A549 (cell line): ENCODE results near the gene TSSK6. TPM values are rescaled to one million over a fixed set of nuclear protein-coding genes. Genes with fewer than 3 reads are reported as not detected.

Experiments used
- ATAC-seq, 2 experiments: fragments of 200-7000 bp in 1 of 2; fragments of >200 bp in 1 of 2; cut with Nextera tagmentation in 1 of 2; cut with Tn5 transposase in 1 of 2; 3 replicates each; pipeline versions ENCODE4 v1.8.0 to v1.9.1; 2018 to 2020; ENCODE audit warnings: mild to moderate bottlenecking in 1 of 2, moderate library complexity in 1 of 2
- CTCF ChIA-PET: fragments of 300-600 bp; sonication (Branson Sonifier 250); formaldehyde crosslinking; extraction: SDS; loops from one replicate; lab custom pipeline; 2021; ENCODE audit warnings: antibody characterized with exemption, inconsistent platforms; lab: Yijun Ruan, JAX
- POLR2A ChIA-PET: fragments of 350-600 bp; formaldehyde crosslinking; extraction: SDS; loops from one replicate; lab custom pipeline; 2021; ENCODE audit warnings: antibody characterized with exemption, inconsistent platforms; lab: Yijun Ruan, JAX
- DNase-seq, 2 experiments: peaks; one replicate each; pipeline versions ENCODE4 v3.0.0 to v3.0.0-alpha.2; 2011 to 2016; ENCODE audit warnings: low read depth in 1 of 2, low spot score in 1 of 2
- FAIRE-seq: peaks from 2 replicates; lab custom pipeline; 2011; peaks lifted over from hg19 to GRCh38; lab: Jason Lieb, UNC
- H3K27ac ChIP-seq, 2 experiments: fragments of >200 bp; sonication (Bioruptor Twin); formaldehyde crosslinking; 3 replicates each; pipeline ENCODE4 v1.5.1; 2016 to 2017
- H3K4me1 ChIP-seq: fragments of >200 bp; sonication (Bioruptor Twin); formaldehyde crosslinking; 3 replicates; pipeline ENCODE4 v1.6.1; 2016
- H3K4me2 ChIP-seq: fragments of >200 bp; sonication (Bioruptor Twin); formaldehyde crosslinking; 3 replicates; pipeline ENCODE4 v1.6.1; 2016
- H3K4me3 ChIP-seq: fragments of >200 bp; sonication (Bioruptor Twin); formaldehyde crosslinking; 3 replicates; pipeline ENCODE4 v1.5.1; 2016
- H3K9me3 ChIP-seq: fragments of >200 bp; sonication (Bioruptor Twin); formaldehyde crosslinking; 3 replicates; pipeline ENCODE4 v1.6.1; 2016
- BCL3 ChIP-seq: fragments of >200 bp; sonication (Bioruptor Twin); formaldehyde crosslinking; IDR thresholded peaks from 3 replicates; pipeline ENCODE4 v1.6.1; 2016
- CTCF ChIP-seq: fragments of >200 bp; sonication (Bioruptor Twin); formaldehyde crosslinking; IDR thresholded peaks from 3 replicates; pipeline ENCODE4 v1.5.1; 2016
- E2F6 ChIP-seq: IDR thresholded peaks from 2 replicates; pipeline ENCODE4 v1.6.1; 2012; ENCODE audit warnings: low read depth, borderline replicate concordance
- EHMT2 ChIP-seq: fragments of 200-600 bp; sonication (generic); IDR thresholded peaks from 2 replicates; pipeline ENCODE4 v1.6.1; 2016; ENCODE audit warnings: antibody characterized with exemption, low read depth, mild to moderate bottlenecking, moderate library complexity
- EP300 ChIP-seq, 2 experiments: fragments of >200 bp; sonication (Bioruptor Twin); formaldehyde crosslinking; IDR thresholded peaks; 2 replicates in 1 of 2; 3 replicates in 1 of 2; pipeline ENCODE4 v1.6.1; 2016 to 2017
- ESRRA ChIP-seq: fragments of 150-350 bp; IDR thresholded peaks from 2 replicates; pipeline ENCODE4 v1.6.1; 2014; ENCODE audit warnings: mild to moderate bottlenecking, low read length, borderline replicate concordance
- HOXA7 ChIP-seq: fragments of 250-450 bp; sonication (Bioruptor Pico); IDR thresholded peaks from 2 replicates; pipeline ENCODE4 v1.5.0; 2020; ENCODE audit warnings: mild to moderate bottlenecking, moderate library complexity
- HOXB13 ChIP-seq: fragments of 250-450 bp; sonication (Bioruptor Pico); IDR thresholded peaks from 2 replicates; pipeline ENCODE4 v1.5.0; 2020; ENCODE audit warnings: low read depth, mild to moderate bottlenecking, moderate library complexity
- JUNB ChIP-seq: fragments of >200 bp; sonication (Bioruptor Twin); formaldehyde crosslinking; IDR thresholded peaks from 2 replicates; pipeline ENCODE4 v1.6.1; 2016
- MAFK ChIP-seq: fragments of 450-650 bp; IDR thresholded peaks from 2 replicates; pipeline ENCODE4 v1.6.1; 2014; ENCODE audit not compliant: partially characterized antibody
- MAZ ChIP-seq: fragments of 150-350 bp; IDR thresholded peaks from 2 replicates; pipeline ENCODE4 v1.6.1; 2014; ENCODE audit warnings: antibody characterized with exemption, low read depth, low read length, borderline replicate concordance
- NPAS2 ChIP-seq: fragments of 250-450 bp; sonication (Bioruptor Pico); IDR thresholded peaks from 2 replicates; pipeline ENCODE4 v1.8.0; 2022; ENCODE audit warnings: mild to moderate bottlenecking, moderate library complexity, borderline replicate concordance
- NR3C1 ChIP-seq: fragments of >200 bp; sonication (Bioruptor Twin); formaldehyde crosslinking; IDR thresholded peaks from 3 replicates; pipeline ENCODE4 v1.6.1; 2017
- POLR2A ChIP-seq: IDR thresholded peaks from 2 replicates; pipeline ENCODE4 v1.6.1; 2012; ENCODE audit warnings: mild to moderate bottlenecking, low read length
- POLR2AphosphoS2 ChIP-seq: conservative IDR thresholded peaks from 2 replicates; pipeline ENCODE4 v1.6.1; 2012; ENCODE audit warnings: low read length, improper control_type of control experiment, inconsistent platforms
- RCOR1 ChIP-seq: fragments of 150-350 bp; IDR thresholded peaks from 2 replicates; pipeline ENCODE4 v1.6.1; 2014; ENCODE audit warnings: antibody characterized with exemption, low read length, low read depth
- REST ChIP-seq: fragments of 200-600 bp; sonication (generic); IDR thresholded peaks from 2 replicates; pipeline ENCODE4 v1.6.1; 2016; ENCODE audit warnings: antibody characterized with exemption, mild to moderate bottlenecking, moderate library complexity
- RNF2 ChIP-seq: fragments of 200-600 bp; sonication (generic); IDR thresholded peaks from 2 replicates; pipeline ENCODE4 v1.6.1; 2016; ENCODE audit warnings: low read depth, mild to moderate bottlenecking, antibody characterized with exemption, moderate library complexity, borderline replicate concordance
- SREBF2 ChIP-seq: fragments of 450-650 bp; IDR thresholded peaks from 2 replicates; pipeline ENCODE4 v1.6.1; 2014; ENCODE audit warnings: mild to moderate bottlenecking, moderate library complexity
- ZNF302 ChIP-seq: fragments of 250-450 bp; sonication (Bioruptor Pico); IDR thresholded peaks from 2 replicates; pipeline ENCODE4 v1.9.0; 2021; ENCODE audit warnings: inconsistent platforms, mild to moderate bottlenecking, moderate library complexity
- WGBS: methylation state at CpG from one replicate; pipeline ENCODE4 v1.1.6; 2017; ENCODE audit errors: missing lambda C conversion rate; 5-methylcytosine and 5-hydroxymethylcytosine counted together
- polyA plus RNA-seq, 4 experiments: library from polyadenylated mRNA; depleted of rRNA in 3 of 4; stranded (reverse); fragments of >200 nt; fragmentation: RNase III in 1 of 4; extraction: RNeasy Plus Mini Kit Qiagen cat#74134 plus additional on column Dnase treatment in 1 of 4; gene quantifications; 2 replicates in 3 of 4; 3 replicates in 1 of 4; pipeline ENCODE4 v1.2.3, GENCODE V29; 2011 to 2017

TSSK6 gene
- polyA plus RNA-seq, 2 of the 4 experiments (the other 2 are of a cell fraction): 1.4 to 1.8 TPM

GRCh38 chr19:19529783-19530422, 14.6 kb upstream of the TSSK6 start (continued):
- TF ChIP-seq MAFK (no peak), NR3C1 (no peak), ESRRA (no peak), RCOR1 (no peak)

- ATAC-seq: no peak
- H3K9me3 ChIP-seq: no peaks in the 10 kb centered on the region
- no peak for FAIRE-seq
These were observed 13.6 kb upstream of the TSSK6 start, which contains the start of gene YJEFN3 for GRCh38 chr19:19528721-19529490. YJEFN3 (plus strand) TSS chr19:19528911; CDS start chr19:19528933, 22 bp downstream.

More at GRCh38 chr19:19528721-19529490, 13.6 kb upstream of the TSSK6 start, which contains the start of gene YJEFN3:
- Histone ChIP-seq H3K4me1 (no peaks in the 10 kb centered on the region), H3K4me2 (no peak within 1 kb of the TSS)
- 91% methylated on average over 28 of the region's 50 CpGs for WGBS
- ChIA-PET CTCF (interaction anchor here (2.3 to 6.4 kb wide), 2 partner anchors 24 to 115 kb away, joined by 11 to 79 read pairs; partner anchors contain the start of gene GMIP), POLR2A (no interaction called here)
- no peak for TF ChIP-seq BCL3
- no peak for TF ChIP-seq NPAS2 (CRISPR knock-in tag)
- no peak for TF ChIP-seq REST
- TF ChIP-seq JUNB: no peak
- no peak for TF ChIP-seq HOXA7
- TF ChIP-seq SREBF2: no peak
- no peak for TF ChIP-seq E2F6
- TF ChIP-seq EP300 (IDR thresholded peaks at IDR 0.05): no peak
- no peak for TF ChIP-seq MAFK
- no peak for TF ChIP-seq RNF2
- TF ChIP-seq HOXB13 (CRISPR knock-in tag): no peak
- TF ChIP-seq NR3C1: no peak
- TF ChIP-seq POLR2A: no peak
- TF ChIP-seq ZNF302 (CRISPR knock-in tag): no peak
- TF ChIP-seq MAZ: no peak
- no peak for TF ChIP-seq CTCF
- no peak for TF ChIP-seq POLR2AphosphoS2
- no peak for TF ChIP-seq EHMT2
- TF ChIP-seq, all 56 proteins: peak for 0
- DNase-seq: no peak
- Histone ChIP-seq H3K4me3 (no peak within 1 kb of the TSS), H3K27ac (no peak within 1 kb of the TSS)
